ENCODE measurements around the gene LEFTY2.

The LEFTY2 gene

GRCh38 chr1:225911191-225912130 lies 29.6 kb downstream of the LEFTY2 start:
- no peak overlapping the region for H3K27ac Mint-ChIP-seq
- no peaks in the 10 kb centered on the region for H3K9me3 Mint-ChIP-seq
- ATAC-seq (replicated peaks) = peak; percentile 91 to 94
- peaks cover 14 to 23% of the 10 kb centered on the region in 2 donors for H3K4me1 Mint-ChIP-seq
- peaks cover 6 to 25% of the 10 kb centered on the region in 2 donors for H3K36me3 Mint-ChIP-seq
- H3K27me3 Mint-ChIP-seq = no peaks in the 10 kb centered on the region
- H3K4me3 Mint-ChIP-seq = no peak overlapping the region
- DNase-seq = peak; percentile 39

GRCh38 chr1:225909477-225909876 lies 31.5 kb downstream of the LEFTY2 start:
- no peaks in the 10 kb centered on the region for H3K27me3 Mint-ChIP-seq
- no peak overlapping the region for H3K27ac Mint-ChIP-seq
- peaks cover 0 to 7% of the 10 kb centered on the region in 2 donors for H3K36me3 Mint-ChIP-seq
- DNase-seq (no peak), ATAC-seq (replicated peaks) (no peak)
- H3K4me1 Mint-ChIP-seq = peaks cover 14 to 18% of the 10 kb centered on the region in 2 donors
- H3K9me3 Mint-ChIP-seq = no peaks in the 10 kb centered on the region
- no peak overlapping the region for H3K4me3 Mint-ChIP-seq

- Mint-ChIP-seq H3K27ac (no peak overlapping the region), H3K4me3 (no peak overlapping the region), H3K27me3 (no peaks in the 10 kb centered on the region), H3K9me3 (peaks cover 0 to under 1% of the 10 kb centered on the region in 2 donors), H3K36me3 (peaks cover 0 to 7% of the 10 kb centered on the region in 2 donors), H3K4me1 (peaks cover 14 to 18% of the 10 kb centered on the region in 2 donors)
- DNase-seq (no peak), ATAC-seq (replicated peaks) (no peak)
These were observed 32.2 kb downstream of the LEFTY2 start for GRCh38 chr1:225908773-225909172.

DNA sequence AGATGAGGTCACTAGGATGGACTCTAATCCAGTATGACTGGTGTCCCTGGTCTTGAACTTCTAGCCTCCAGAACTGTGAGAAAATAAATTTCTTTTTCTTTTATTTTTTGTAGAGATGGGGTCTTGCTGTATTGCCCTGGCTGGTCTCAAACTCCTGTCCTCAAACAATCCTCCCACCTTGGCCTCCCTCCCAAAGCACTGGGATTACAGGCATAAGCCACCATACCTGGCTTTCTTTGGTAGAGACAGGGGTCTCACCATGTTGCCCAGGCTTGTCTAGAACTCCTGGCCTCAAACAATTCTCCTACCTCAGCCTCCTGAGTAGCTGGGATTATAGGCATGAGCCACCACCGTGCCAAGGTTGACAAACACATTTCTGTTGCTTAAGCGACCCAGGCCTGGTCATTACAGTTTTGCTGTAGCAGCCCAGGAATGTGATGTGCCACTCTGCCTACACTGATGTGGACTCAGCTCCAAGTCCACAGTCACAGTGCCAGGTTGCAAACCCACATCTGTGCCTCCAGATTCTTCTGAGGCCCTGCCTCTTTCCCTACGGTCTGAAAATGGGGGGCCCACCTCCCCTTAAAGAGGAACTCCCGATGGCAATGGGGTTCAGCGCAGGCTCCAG lies 32.9 kb downstream of the LEFTY2 start:
- Mint-ChIP-seq H3K4me1 (peaks cover 14 to 18% of the 10 kb centered on the region in 2 donors), H3K27ac (no peak overlapping the region), H3K9me3 (peaks cover 0 to 2% of the 10 kb centered on the region in 2 donors), H3K27me3 (no peaks in the 10 kb centered on the region), H3K4me3 (no peak overlapping the region), H3K36me3 (peaks cover 0 to 7% of the 10 kb centered on the region in 2 donors)
- ATAC-seq (replicated peaks) (no peak), DNase-seq (no peak)

DNA sequence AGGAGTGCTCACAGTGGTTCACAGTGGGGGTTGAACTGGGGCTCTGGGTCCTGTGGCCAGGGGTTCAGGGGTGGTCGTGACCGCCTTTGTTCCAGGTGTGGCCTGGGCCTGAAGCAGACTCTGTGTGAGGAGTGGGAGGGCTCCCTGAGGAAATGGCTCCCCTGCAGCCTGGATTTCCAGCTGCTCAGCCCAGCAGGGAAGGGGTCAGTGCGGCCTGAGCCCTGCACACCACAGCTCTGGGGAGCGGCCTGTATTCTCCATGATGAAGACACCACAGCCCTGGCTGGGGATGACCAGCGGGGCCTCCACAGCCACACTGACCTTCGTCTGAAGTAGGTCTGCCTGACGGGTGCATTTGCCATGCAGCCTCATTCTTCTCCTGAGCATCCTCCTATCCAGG lies 33.7 kb downstream of the LEFTY2 start:
- peaks cover 0 to 3% of the 10 kb centered on the region in 2 donors for H3K36me3 Mint-ChIP-seq
- H3K27ac Mint-ChIP-seq = no peak overlapping the region
- no peak for ATAC-seq (replicated peaks)
- peaks cover 14 to 18% of the 10 kb centered on the region in 2 donors for H3K4me1 Mint-ChIP-seq
- H3K27me3 Mint-ChIP-seq = no peaks in the 10 kb centered on the region
- peaks cover 0 to 2% of the 10 kb centered on the region in 2 donors for H3K9me3 Mint-ChIP-seq
- H3K4me3 Mint-ChIP-seq = no peak overlapping the region
- no peak for DNase-seq

- Mint-ChIP-seq H3K4me3 (no peak overlapping the region), H3K27ac (peak overlapping the region; percentile 15)
- no peak for ATAC-seq (replicated peaks)
These were observed 34.6 kb downstream of the LEFTY2 start for GRCh38 chr1:225906467-225906866.

GRCh38 chr1:225903623-225904022 lies 37.4 kb downstream of the LEFTY2 start:
- Mint-ChIP-seq H3K9me3 (peaks cover 0 to 2% of the 10 kb centered on the region in 2 donors), H3K4me3 (no peak overlapping the region), H3K36me3 (no peaks in the 10 kb centered on the region), H3K27ac (no peak overlapping the region), H3K27me3 (no peaks in the 10 kb centered on the region), H3K4me1 (peaks cover 8 to 11% of the 10 kb centered on the region in 2 donors)
- no peak for ATAC-seq (replicated peaks)
- DNase-seq = no peak

More at GRCh38 chr1:225906467-225906866, 34.6 kb downstream of the LEFTY2 start:
- DNase-seq = no peak
- Mint-ChIP-seq H3K4me1 (peaks cover 11 to 18% of the 10 kb centered on the region in 2 donors), H3K9me3 (peaks cover 0 to 2% of the 10 kb centered on the region in 2 donors), H3K36me3 (no peaks in the 10 kb centered on the region), H3K27me3 (no peaks in the 10 kb centered on the region)

DNA sequence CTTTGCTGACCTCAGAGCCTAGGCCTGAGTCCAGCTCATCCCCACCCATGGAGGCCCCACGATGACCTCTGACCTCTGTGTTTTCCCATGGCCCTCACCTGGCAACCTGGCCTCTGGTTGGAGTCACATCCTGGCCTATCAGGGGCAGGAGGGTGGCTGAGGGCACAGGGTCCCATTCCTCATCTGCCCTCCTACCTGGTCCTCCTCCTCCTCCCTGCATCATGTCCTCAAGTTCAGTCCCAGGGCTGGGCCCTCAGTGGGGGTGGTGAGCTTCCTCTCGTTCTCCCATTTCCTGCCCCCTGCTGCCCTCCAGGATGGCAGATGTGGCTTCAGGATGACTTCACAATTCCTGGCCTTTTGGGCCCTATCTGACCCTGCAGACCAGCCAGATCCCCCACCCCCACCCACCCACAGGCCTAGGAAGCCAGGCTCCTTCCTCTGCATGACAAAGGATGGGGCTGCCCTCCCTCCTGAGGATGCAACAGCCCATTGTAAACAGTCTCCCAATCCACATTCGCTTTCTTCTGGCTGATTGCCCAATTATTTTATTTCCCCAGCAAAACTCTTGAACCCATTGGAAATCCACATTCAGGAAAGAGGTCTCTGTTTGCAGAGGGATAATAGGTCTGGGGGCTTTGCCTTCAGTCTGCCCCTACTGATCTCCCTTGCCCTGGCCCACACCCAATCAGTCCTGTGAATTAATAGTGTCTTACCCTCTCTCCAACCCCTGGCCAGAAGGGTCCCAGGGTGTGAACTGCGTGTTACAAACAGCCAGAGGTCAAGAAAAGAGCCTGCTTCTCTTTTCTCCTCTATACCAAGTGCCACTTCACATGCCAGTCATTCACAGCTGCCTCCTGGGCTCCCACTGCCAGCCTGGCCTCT lies 41.7 kb downstream of the LEFTY2 start:
- no peak for ATAC-seq (replicated peaks)
- H3K27me3 Mint-ChIP-seq = no peaks in the 10 kb centered on the region
- H3K9me3 Mint-ChIP-seq = peaks cover 0 to 2% of the 10 kb centered on the region in 2 donors
- no peak overlapping the region for H3K27ac Mint-ChIP-seq
- no peak overlapping the region for H3K4me3 Mint-ChIP-seq
- no peaks in the 10 kb centered on the region for H3K36me3 Mint-ChIP-seq
- DNase-seq = no peak
- peaks cover 27 to 39% of the 10 kb centered on the region in 2 donors for H3K4me1 Mint-ChIP-seq

GRCh38 chr1:225897595-225898514 lies 43.2 kb downstream of the LEFTY2 start:
- H3K27ac Mint-ChIP-seq = peak overlapping the region; percentile 92
- H3K36me3 Mint-ChIP-seq = no peaks in the 10 kb centered on the region
- H3K27me3 Mint-ChIP-seq = no peaks in the 10 kb centered on the region
- ATAC-seq (replicated peaks) (no peak), DNase-seq (no peak)
- H3K4me1 Mint-ChIP-seq = peaks cover 27 to 39% of the 10 kb centered on the region in 2 donors
- H3K4me3 Mint-ChIP-seq = peak overlapping the region; percentile 11 to 33
- no peaks in the 10 kb centered on the region for H3K9me3 Mint-ChIP-seq

GRCh38 chr1:225896937-225897549 lies 44.0 kb downstream of the LEFTY2 start:
- peaks cover 27 to 39% of the 10 kb centered on the region in 2 donors for H3K4me1 Mint-ChIP-seq
- no peaks in the 10 kb centered on the region for H3K9me3 Mint-ChIP-seq
- no peaks in the 10 kb centered on the region for H3K27me3 Mint-ChIP-seq
- DNase-seq = peak; percentile 70
- H3K27ac Mint-ChIP-seq = peak overlapping the region; percentile 92
- no peaks in the 10 kb centered on the region for H3K36me3 Mint-ChIP-seq
- peak; percentile 100 for ATAC-seq (replicated peaks)
- peak overlapping the region; percentile 33 to 56 for H3K4me3 Mint-ChIP-seq

GRCh38 chr1:225896494-225896893 lies 44.5 kb downstream of the LEFTY2 start:
- no peak overlapping the region for H3K4me3 Mint-ChIP-seq
- H3K27ac Mint-ChIP-seq = peak overlapping the region; percentile 92
- H3K4me1 Mint-ChIP-seq = peaks cover 27 to 39% of the 10 kb centered on the region in 2 donors
- no peak for ATAC-seq (replicated peaks)
- H3K36me3 Mint-ChIP-seq = no peaks in the 10 kb centered on the region
- no peak for DNase-seq
- no peaks in the 10 kb centered on the region for H3K27me3 Mint-ChIP-seq
- no peaks in the 10 kb centered on the region for H3K9me3 Mint-ChIP-seq

- Mint-ChIP-seq H3K4me1 (peaks cover 8 to 22% of the 10 kb centered on the region in 2 donors), H3K9me3 (no peaks in the 10 kb centered on the region), H3K4me3 (no peak overlapping the region), H3K27ac (no peak overlapping the region), H3K27me3 (peaks cover 0 to 11% of the 10 kb centered on the region in 2 donors), H3K36me3 (no peaks in the 10 kb centered on the region)
- no peak for DNase-seq
- no peak for ATAC-seq (replicated peaks)
These were observed 48.7 kb downstream of the LEFTY2 start for GRCh38 chr1:225892307-225892706.
